ENCODE measurements around the gene C1D. TPM values are rescaled to one million over a fixed set of nuclear protein-coding genes. Genes with fewer than 3 reads are reported as not detected.
"Not testable (repeated sequence)": the region's sequence is repeated elsewhere in the genome, so short reads cannot be mapped to it uniquely, and the experiment has no call there.

C1D gene
- total and polyA plus RNA-seq, 10 donors, result 15.2 to 50.5 (median 25.2) TPM

- peaks cover 0 to 5% (median 0%) of the 10 kb centered on the region in 8 donors for H3K9me3 ChIP-seq
- TF ChIP-seq CTCF (IDR thresholded peaks at IDR 0.05 in 8 of 11, conservative IDR thresholded peaks at IDR 0.05 in 3 of 11) (no peak), POLR2A (IDR thresholded peaks at IDR 0.05) (no peak), POLR2AphosphoS5 (IDR thresholded peaks at IDR 0.05) (no peak)
- DNase-seq, result no peak
These were observed 64.9 kb downstream of the C1D start for GRCh38 chr2:67997903-67998302.

GRCh38 chr2:67997528-67997900 lies 65.3 kb downstream of the C1D start:
- Histone ChIP-seq H3K9me3 (peaks cover 0 to 5% (median 0%) of the 10 kb centered on the region in 8 donors), H3K4me1 (no peaks in the 10 kb centered on the region), H3K36me3 (no peaks in the 10 kb centered on the region), H3K27ac (no peak overlapping the region), H3K27me3 (replicated peaks in 1 of 7) (peaks cover 0 to 8% (median 0%) of the 10 kb centered on the region in 7 donors), H3K4me3 (no peak overlapping the region)
- intact Hi-C loops (cut with DNase I; ENCODE audit: low total_unique reads), result no loop called here
- 52 to 68% (median 62%) methylated on average over 3 of the region's 3 CpGs for WGBS, 5 donors
- TF ChIP-seq POLR2A (IDR thresholded peaks at IDR 0.05), result no peak
- no peak for TF ChIP-seq POLR2AphosphoS5 (IDR thresholded peaks at IDR 0.05)
- no peak for TF ChIP-seq CTCF (IDR thresholded peaks at IDR 0.05 in 8 of 11, conservative IDR thresholded peaks at IDR 0.05 in 3 of 11)
- no peak for DNase-seq

More at GRCh38 chr2:67997903-67998302, 64.9 kb downstream of the C1D start:
- Histone ChIP-seq H3K4me1 (no peaks in the 10 kb centered on the region), H3K36me3 (no peaks in the 10 kb centered on the region), H3K4me3 (no peak overlapping the region), H3K27me3 (replicated peaks in 1 of 7) (peaks cover 0 to 8% (median 0%) of the 10 kb centered on the region in 7 donors), H3K27ac (no peak overlapping the region)
- intact Hi-C loops (cut with DNase I; ENCODE audit: low total_unique reads), result no loop called here
- WGBS, 5 donors, result 92 to 98% (median 93%) methylated on average over 3 of the region's 3 CpGs

- Histone ChIP-seq H3K9me3 (peaks cover 0 to 5% (median 0%) of the 10 kb centered on the region in 8 donors), H3K4me1 (no peaks in the 10 kb centered on the region), H3K27ac (no peak overlapping the region), H3K36me3 (no peaks in the 10 kb centered on the region), H3K4me3 (no peak overlapping the region), H3K27me3 (replicated peaks in 1 of 7) (peaks cover 0 to 8% (median 0%) of the 10 kb centered on the region in 7 donors)
- WGBS, 5 donors, result 84 to 93% (median 90%) methylated on average over 6 of the region's 6 CpGs
- TF ChIP-seq CTCF (IDR thresholded peaks at IDR 0.05 in 8 of 11, conservative IDR thresholded peaks at IDR 0.05 in 3 of 11), result no peak
- intact Hi-C loops (cut with DNase I; ENCODE audit: low total_unique reads), result no loop called here
- no peak for DNase-seq
These were observed 65.9 kb downstream of the C1D start for GRCh38 chr2:67996772-67997527.

- Histone ChIP-seq H3K36me3 (no peaks in the 10 kb centered on the region), H3K9me3 (peaks cover 0 to 5% (median 0%) of the 10 kb centered on the region in 8 donors), H3K27me3 (replicated peaks in 1 of 7) (no peaks in the 10 kb centered on the region), H3K4me1 (no peaks in the 10 kb centered on the region), H3K4me3 (no peak overlapping the region), H3K27ac (no peak overlapping the region)
- intact Hi-C loops (cut with DNase I; ENCODE audit: low total_unique reads), result no loop called here
- WGBS, 5 donors, result 64 to 87% (median 79%) methylated on average over 1 of the region's 1 CpG
- DNase-seq, result no peak
- no peak for TF ChIP-seq POLR2AphosphoS5 (IDR thresholded peaks at IDR 0.05)
- TF ChIP-seq POLR2A (IDR thresholded peaks at IDR 0.05), result no peak
- TF ChIP-seq CTCF (IDR thresholded peaks at IDR 0.05 in 8 of 11, conservative IDR thresholded peaks at IDR 0.05 in 3 of 11), result no peak
These were observed 68.1 kb downstream of the C1D start for GRCh38 chr2:67994716-67995115.

- 84 to 93% (median 88%) methylated on average over 3 of the region's 3 CpGs for WGBS, 5 donors
- H3K9me3 ChIP-seq; H3K4me3 ChIP-seq; H3K27me3 ChIP-seq (replicated peaks in 1 of 7); H3K27ac ChIP-seq; H3K36me3 ChIP-seq; DNase-seq; H3K4me1 ChIP-seq; intact Hi-C loops (cut with DNase I; ENCODE audit: low total_unique reads): not testable (repeated sequence)
These were observed 68.7 kb downstream of the C1D start for GRCh38 chr2:67994069-67994468.

Measured in spleen (tissue), 11 donors.